Upper lobe of left lung (tissue), 6 donors: Measurements from ENCODE around the gene LRRN4CL. TPM values are rescaled to one million over a fixed set of nuclear protein-coding genes. Genes with fewer than 3 reads are reported as not detected.
"Not testable (repeated sequence)": the region's sequence is repeated elsewhere in the genome, so short reads cannot be mapped to it uniquely, and the experiment has no call there.

ENCODE experiments used
- ATAC-seq, 2 donors: fragments of 200-7000 bp; cut with Tn5 transposase; one replicate each; pipeline ENCODE4 v1.9.1; 2022; ENCODE audit warnings: mild to moderate bottlenecking in 2 of 2, moderate library complexity in 2 of 2; ENCODE audit not compliant: low FRiP score in 2 of 2
- DNase-seq, 2 donors: peaks; one replicate each; pipeline ENCODE4 v3.0.0-alpha.2; 2019 to 2020
- H3K27ac ChIP-seq, 4 donors: fragments of 200-600 bp; sonication (generic); one replicate each; pipeline ENCODE4 v1.5.1; 2016 to 2019
- H3K27me3 ChIP-seq, 4 donors: fragments of 200-600 bp; sonication (generic); one replicate each; pipeline ENCODE4 v1.5.1; 2017 to 2019
- H3K36me3 ChIP-seq, 4 donors: fragments of 200-600 bp; sonication (generic); one replicate each; pipeline ENCODE4 v1.5.1; 2016 to 2019
- H3K4me1 ChIP-seq, 4 donors: fragments of 200-600 bp; sonication (generic); one replicate each; pipeline ENCODE4 v1.5.1; 2018 to 2019
- H3K4me3 ChIP-seq, 4 donors: fragments of 200-600 bp; sonication (generic); one replicate each; pipeline ENCODE4 v1.5.1; 2017 to 2019; ENCODE audit warnings: mild to moderate bottlenecking in 2 of 4, moderate library complexity in 1 of 4
- H3K9me3 ChIP-seq, 4 donors: fragments of 200-600 bp; sonication (generic); one replicate each; pipeline ENCODE4 v1.5.1; 2018 to 2019
- CTCF ChIP-seq, 6 experiments: fragments of 450-650 bp in 4 of 6; fragments of 200-600 bp in 2 of 6; sonication (generic) in 2 of 6; IDR thresholded peaks; one replicate each; pipeline ENCODE4 v1.5.1; 2016 to 2019; ENCODE audit warnings: antibody characterized with exemption in 6 of 6
- EP300 ChIP-seq, 4 donors: sonication (generic); formaldehyde crosslinking; IDR thresholded peaks; one replicate each; pipeline ENCODE4 v1.5.1; 2017; ENCODE audit warnings: antibody characterized with exemption in 4 of 4, control low read depth in 2 of 4
- POLR2A ChIP-seq, 4 donors: fragments of 450-650 bp; IDR thresholded peaks; one replicate each; pipeline ENCODE4 v1.5.1; 2016 to 2017; ENCODE audit warnings: antibody characterized with exemption in 4 of 4, mild to moderate bottlenecking in 2 of 4
- POLR2AphosphoS5 ChIP-seq, 2 donors: sonication (generic); formaldehyde crosslinking; IDR thresholded peaks; one replicate each; pipeline ENCODE4 v1.5.1; 2017; ENCODE audit warnings: antibody characterized with exemption in 2 of 2
- WGBS, 2 donors: methylation state at CpG; one replicate each; pipeline ENCODE4 v1.1.5; 2017 to 2018; 5-methylcytosine and 5-hydroxymethylcytosine counted together
- total RNA-seq, 6 donors: library from RNA; depleted of rRNA in 4 of 6; stranded (reverse); fragments of >200 nt in 4 of 6; gene quantifications; one replicate each; pipeline versions ENCODE4 v1.1.0 to v1.2.1, GENCODE V29; 2016 to 2021
- donor health status: DM: no; HTN: no; CAD: no; lungs with moderate emphysema.
- donor health status: DM: no; HTN: yes; CAD: no; lungs with severe emphysema.

The LRRN4CL gene
- total RNA-seq, 6 donors from 2014 or later: 0.61 to 6.4 (median 1.8) TPM

GRCh38 chr11:62678433-62678769 lies 10.9 kb downstream of the LRRN4CL start:
- peak overlapping the region; percentile 79 to 95 (median 88) for H3K4me3 ChIP-seq
- no peak for DNase-seq
- peaks cover 16 to 44% (median 24%) of the 10 kb centered on the region in 4 donors for H3K4me1 ChIP-seq
- H3K36me3 ChIP-seq: peaks cover 2 to 41% (median 15%) of the 10 kb centered on the region in 4 donors
- peak overlapping the region; percentile 88 to 96 (median 92) for H3K27ac ChIP-seq
- no peak for ATAC-seq
- 3 to 14% methylated on average over 2 to 16 of the region's 16 CpGs for WGBS, 2 donors
- TF ChIP-seq POLR2A (IDR thresholded peaks at IDR 0.05): no peak
- no peaks in the 10 kb centered on the region for H3K27me3 ChIP-seq
- no peaks in the 10 kb centered on the region for H3K9me3 ChIP-seq

DNA sequence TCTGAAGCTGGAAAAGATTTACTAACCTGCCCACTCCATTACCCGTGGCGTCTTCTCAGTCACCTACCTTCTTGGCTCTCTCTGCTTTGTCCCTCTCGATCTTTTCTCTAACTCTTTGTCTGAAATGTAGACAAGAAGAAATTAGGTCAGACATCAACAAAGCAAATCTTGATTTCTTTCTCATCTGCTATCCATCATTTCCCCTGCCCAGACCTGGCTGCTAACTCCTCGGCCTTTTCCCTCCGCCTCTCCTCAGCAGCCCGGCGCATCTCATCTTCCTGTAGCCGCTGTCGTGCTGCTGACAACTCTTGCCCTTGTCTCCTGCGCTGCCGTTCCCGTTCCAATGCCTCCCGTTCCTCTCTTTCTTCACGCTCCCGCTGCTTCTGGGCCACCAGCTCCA lies 11.6 kb downstream of the LRRN4CL start:
- TF ChIP-seq POLR2A (IDR thresholded peaks at IDR 0.05) (no peak), POLR2AphosphoS5 (IDR thresholded peaks at IDR 0.05) (no peak), CTCF (IDR thresholded peaks at IDR 0.05) (no peak), EP300 (IDR thresholded peaks at IDR 0.05) (no peak)
- Histone ChIP-seq H3K36me3 (peaks cover 2 to 44% (median 15%) of the 10 kb centered on the region in 4 donors), H3K9me3 (no peaks in the 10 kb centered on the region), H3K4me3 (peak overlapping the region in 1 of 4 donors; percentile 85), H3K27ac (peak overlapping the region in 2 of 4 donors; percentile 93 to 96), H3K27me3 (no peaks in the 10 kb centered on the region), H3K4me1 (peaks cover 23 to 51% (median 30%) of the 10 kb centered on the region in 4 donors)
- DNase-seq: no peak
- WGBS, 2 donors: 79 to 87% methylated on average over 15 of the region's 15 CpGs
- ATAC-seq: no peak

DNA sequence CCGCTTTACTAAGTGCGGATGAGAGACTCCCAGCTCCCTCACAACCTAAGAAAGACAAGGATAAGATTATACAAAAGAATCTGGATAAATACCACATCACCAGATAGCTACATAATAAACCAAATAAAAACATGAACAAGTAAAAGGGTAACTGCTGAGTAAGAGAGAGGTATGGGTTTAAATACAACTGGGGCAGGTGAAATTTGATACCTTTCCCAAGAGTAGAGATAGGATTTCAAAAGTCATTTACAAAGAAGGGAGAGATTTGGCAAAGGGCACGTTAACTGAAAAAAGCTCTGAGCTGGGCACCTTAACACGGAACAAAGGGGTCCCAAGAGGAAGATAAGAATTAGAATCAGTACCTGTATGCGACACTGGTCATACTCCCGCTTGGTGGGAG lies 12.2 kb downstream of the LRRN4CL start:
- no peak overlapping the region for H3K4me3 ChIP-seq
- no peaks in the 10 kb centered on the region for H3K9me3 ChIP-seq
- WGBS, 2 donors: 87 to 89% methylated on average over 6 of the region's 6 CpGs
- ATAC-seq (no peak), DNase-seq (no peak)
- TF ChIP-seq CTCF (IDR thresholded peaks at IDR 0.05) (no peak), EP300 (IDR thresholded peaks at IDR 0.05) (no peak), POLR2A (IDR thresholded peaks at IDR 0.05) (no peak)
- no peak overlapping the region for H3K27ac ChIP-seq
- H3K27me3 ChIP-seq: no peaks in the 10 kb centered on the region
- peaks cover 2 to 44% (median 15%) of the 10 kb centered on the region in 4 donors for H3K36me3 ChIP-seq
- H3K4me1 ChIP-seq: peaks cover 28 to 56% (median 35%) of the 10 kb centered on the region in 4 donors

- TF ChIP-seq EP300 (IDR thresholded peaks at IDR 0.05): no peak
- TF ChIP-seq POLR2AphosphoS5 (IDR thresholded peaks at IDR 0.05): no peak
- no peak for TF ChIP-seq POLR2A (IDR thresholded peaks at IDR 0.05)
- no peak for TF ChIP-seq CTCF (IDR thresholded peaks at IDR 0.05)
- 54 to 66% methylated on average over 5 to 6 of the region's 6 CpGs for WGBS, 2 donors
- Histone ChIP-seq H3K9me3 (no peaks in the 10 kb centered on the region), H3K36me3 (peaks cover 2 to 44% (median 15%) of the 10 kb centered on the region in 4 donors), H3K27me3 (no peaks in the 10 kb centered on the region), H3K27ac (peak overlapping the region in 1 of 4 donors; percentile 11), H3K4me1 (peaks cover 29 to 58% (median 35%) of the 10 kb centered on the region in 4 donors), H3K4me3 (no peak overlapping the region)
- no peak for DNase-seq
- no peak for ATAC-seq
Observed at GRCh38 chr11:62676698-62677097, 12.6 kb downstream of the LRRN4CL start.

GRCh38 chr11:62675415-62675814 lies 13.9 kb downstream of the LRRN4CL start:
- not testable (repeated sequence) for H3K27me3 ChIP-seq, H3K4me3 ChIP-seq, H3K27ac ChIP-seq, ATAC-seq, H3K9me3 ChIP-seq, DNase-seq
- peaks cover 31 to 58% (median 38%) of the 10 kb centered on the region in 4 donors for H3K4me1 ChIP-seq
- peaks cover 2 to 44% (median 15%) of the 10 kb centered on the region in 4 donors for H3K36me3 ChIP-seq
- 95 to 96% methylated on average over 10 of the region's 10 CpGs for WGBS, 2 donors

- H3K4me1 ChIP-seq: peaks cover 24 to 50% (median 30%) of the 10 kb centered on the region in 4 donors
- WGBS, 2 donors: 89 to 91% methylated on average over 2 of the region's 2 CpGs
- DNase-seq (no peak), ATAC-seq (no peak)
- peaks cover 2 to 44% (median 15%) of the 10 kb centered on the region in 4 donors for H3K36me3 ChIP-seq
- H3K27ac ChIP-seq: peak overlapping the region in 1 of 4 donors; percentile 84
- no peak for TF ChIP-seq CTCF (IDR thresholded peaks at IDR 0.05)
- TF ChIP-seq POLR2A (IDR thresholded peaks at IDR 0.05): no peak
- TF ChIP-seq POLR2AphosphoS5 (IDR thresholded peaks at IDR 0.05): no peak
- TF ChIP-seq EP300 (IDR thresholded peaks at IDR 0.05): no peak
- no peaks in the 10 kb centered on the region for H3K9me3 ChIP-seq
- H3K4me3 ChIP-seq: no peak overlapping the region
- H3K27me3 ChIP-seq: no peaks in the 10 kb centered on the region
Observed at GRCh38 chr11:62673196-62673525, 16.2 kb downstream of the LRRN4CL start.
